ENCODE results near the gene SZT2. TPM values are rescaled to one million over a fixed set of nuclear protein-coding genes. Genes with fewer than 3 reads are reported as not detected.

The SZT2 gene
- total RNA-seq, 1 experiment from 2014 or later = 27.9 TPM

DNA sequence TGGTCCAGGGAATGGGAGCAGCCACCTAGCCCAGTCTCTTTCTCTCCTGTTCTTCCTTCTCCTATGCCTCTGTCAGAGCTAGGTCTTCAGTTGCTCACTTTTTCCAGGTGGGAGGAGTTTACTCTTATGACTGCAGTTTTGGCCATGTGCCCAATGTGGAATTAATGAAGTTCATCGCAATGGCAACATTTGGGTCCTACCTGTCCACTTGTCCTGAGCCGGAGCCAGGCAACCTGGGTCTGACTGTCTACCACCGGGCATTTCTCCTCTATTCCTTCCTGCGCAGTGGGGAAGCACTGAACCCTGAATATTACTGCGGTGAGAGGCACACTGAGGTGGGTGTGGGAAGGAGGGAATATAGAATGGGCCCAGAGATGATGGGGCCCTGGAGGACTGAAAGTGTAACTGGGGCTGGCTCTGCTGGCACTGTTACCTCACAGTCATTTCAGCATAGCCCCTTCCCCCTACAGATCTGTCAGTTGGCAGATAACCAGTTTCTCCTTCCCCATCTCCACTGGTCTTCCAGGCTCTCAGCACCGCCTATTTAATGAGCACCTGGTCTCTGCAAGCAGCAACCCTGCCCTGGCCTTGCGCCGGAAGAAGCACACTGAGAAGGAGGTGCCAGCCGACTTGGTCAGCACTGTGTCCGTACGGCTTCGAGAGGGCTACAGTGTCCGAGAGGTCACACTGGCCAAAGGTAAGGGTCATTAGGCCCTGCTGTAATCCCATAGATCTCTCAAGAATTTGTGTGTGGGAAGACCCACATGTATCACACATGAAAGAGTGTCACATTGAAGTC is 30.1 kb downstream of the SZT2 start:
- Histone ChIP-seq H3K27ac (ENCODE audit: low read depth, low read length, poor library complexity, severe bottlenecking) (no peak overlapping the region), H3K4me3 (ENCODE audit: low read depth, low read length, poor library complexity, severe bottlenecking) (no peak overlapping the region), H3K36me3 (ENCODE audit: insufficient read depth, low read length, poor library complexity, severe bottlenecking) (peaks cover 25% of the 10 kb centered on the region), H3K9me3 (ENCODE audit: low read depth, low read length, poor library complexity, severe bottlenecking) (no peaks in the 10 kb centered on the region), H3K4me1 (ENCODE audit: insufficient read depth, low read length, poor library complexity, severe bottlenecking) (no peaks in the 10 kb centered on the region), H3K27me3 (replicated peaks; ENCODE audit: insufficient read depth, low read depth, low read length, poor library complexity) (no peaks in the 10 kb centered on the region)
- BruUV-seq (replicated peaks) = no TSS peak
- DNase-seq (ENCODE audit: low spot score) = no peak
- ChIA-PET POLR2A (ENCODE audit: low non-redundant PET) (no interaction called here), CTCF (no interaction called here)
- no peak for TF ChIP-seq EZH2 (IDR thresholded peaks at IDR 0.05; ENCODE audit: borderline replicate concordance, low read depth, low read length, poor library complexity, severe bottlenecking)
- TF ChIP-seq, protein P1, sequence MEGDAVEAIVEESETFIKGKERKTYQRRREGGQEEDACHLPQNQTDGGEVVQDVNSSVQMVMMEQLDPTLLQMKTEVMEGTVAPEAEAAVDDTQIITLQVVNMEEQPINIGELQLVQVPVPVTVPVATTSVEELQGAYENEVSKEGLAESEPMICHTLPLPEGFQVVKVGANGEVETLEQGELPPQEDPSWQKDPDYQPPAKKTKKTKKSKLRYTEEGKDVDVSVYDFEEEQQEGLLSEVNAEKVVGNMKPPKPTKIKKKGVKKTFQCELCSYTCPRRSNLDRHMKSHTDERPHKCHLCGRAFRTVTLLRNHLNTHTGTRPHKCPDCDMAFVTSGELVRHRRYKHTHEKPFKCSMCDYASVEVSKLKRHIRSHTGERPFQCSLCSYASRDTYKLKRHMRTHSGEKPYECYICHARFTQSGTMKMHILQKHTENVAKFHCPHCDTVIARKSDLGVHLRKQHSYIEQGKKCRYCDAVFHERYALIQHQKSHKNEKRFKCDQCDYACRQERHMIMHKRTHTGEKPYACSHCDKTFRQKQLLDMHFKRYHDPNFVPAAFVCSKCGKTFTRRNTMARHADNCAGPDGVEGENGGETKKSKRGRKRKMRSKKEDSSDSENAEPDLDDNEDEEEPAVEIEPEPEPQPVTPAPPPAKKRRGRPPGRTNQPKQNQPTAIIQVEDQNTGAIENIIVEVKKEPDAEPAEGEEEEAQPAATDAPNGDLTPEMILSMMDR (conservative IDR thresholded peaks at IDR 0.05; ENCODE audit: low read depth, low read length) = no peak
- intact Hi-C loops (cut with micrococcal nuclease; ENCODE audit: unreplicated experiment) = no loop called here

GRCh38 chr1:43420874-43421273 is 31.2 kb downstream of the SZT2 start:
- ChIA-PET CTCF (no interaction called here), POLR2A (ENCODE audit: low non-redundant PET) (no interaction called here)
- TF ChIP-seq, protein P1 (conservative IDR thresholded peaks at IDR 0.05; ENCODE audit: low read depth, low read length) = no peak
- TF ChIP-seq EZH2 (IDR thresholded peaks at IDR 0.05; ENCODE audit: borderline replicate concordance, low read depth, low read length, poor library complexity, severe bottlenecking) = no peak
- no peaks in the 10 kb centered on the region for H3K27me3 ChIP-seq (replicated peaks; ENCODE audit: insufficient read depth, low read depth, low read length, poor library complexity)
- H3K9me3 ChIP-seq (ENCODE audit: low read depth, low read length, poor library complexity, severe bottlenecking) = no peaks in the 10 kb centered on the region
- DNase-seq (ENCODE audit: low spot score) = no peak
- H3K4me1 ChIP-seq (ENCODE audit: insufficient read depth, low read length, poor library complexity, severe bottlenecking) = no peaks in the 10 kb centered on the region
- peaks cover 25% of the 10 kb centered on the region for H3K36me3 ChIP-seq (ENCODE audit: insufficient read depth, low read length, poor library complexity, severe bottlenecking)
- no peak overlapping the region for H3K27ac ChIP-seq (ENCODE audit: low read depth, low read length, poor library complexity, severe bottlenecking)
- BruUV-seq (replicated peaks) = no TSS peak
- no peak overlapping the region for H3K4me3 ChIP-seq (ENCODE audit: low read depth, low read length, poor library complexity, severe bottlenecking)
- intact Hi-C loops (cut with micrococcal nuclease; ENCODE audit: unreplicated experiment) = no loop called here

DNA sequence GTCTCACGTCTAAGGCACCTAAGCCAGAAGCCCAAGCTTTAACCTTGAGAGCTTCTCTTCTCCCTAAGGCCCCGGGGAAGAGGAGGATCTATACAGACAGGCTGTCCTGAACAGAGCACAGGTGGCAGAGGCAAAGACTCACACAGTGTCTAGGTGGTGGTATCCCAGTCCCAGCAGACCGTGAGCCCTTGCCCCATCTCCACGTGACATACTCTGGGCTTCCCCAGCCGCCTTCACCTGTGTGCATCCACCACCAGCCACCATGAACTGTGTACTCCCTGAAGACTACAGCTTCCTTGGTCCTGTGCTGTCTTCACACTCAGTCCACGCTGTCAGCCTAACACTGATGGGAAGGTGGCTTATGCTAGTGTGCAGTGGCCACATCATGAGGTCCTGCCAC is 31.7 kb downstream of the SZT2 start:
- Histone ChIP-seq H3K27ac (ENCODE audit: low read depth, low read length, poor library complexity, severe bottlenecking) (no peak overlapping the region), H3K27me3 (replicated peaks; ENCODE audit: insufficient read depth, low read depth, low read length, poor library complexity) (no peaks in the 10 kb centered on the region), H3K9me3 (ENCODE audit: low read depth, low read length, poor library complexity, severe bottlenecking) (no peaks in the 10 kb centered on the region), H3K4me1 (ENCODE audit: insufficient read depth, low read length, poor library complexity, severe bottlenecking) (no peaks in the 10 kb centered on the region), H3K4me3 (ENCODE audit: low read depth, low read length, poor library complexity, severe bottlenecking) (no peak overlapping the region), H3K36me3 (ENCODE audit: insufficient read depth, low read length, poor library complexity, severe bottlenecking) (peaks cover 25% of the 10 kb centered on the region)
- ChIA-PET POLR2A (ENCODE audit: low non-redundant PET) (no interaction called here), CTCF (no interaction called here)
- BruUV-seq (replicated peaks) = no TSS peak
- intact Hi-C loops (cut with micrococcal nuclease; ENCODE audit: unreplicated experiment) = no loop called here
- DNase-seq (ENCODE audit: low spot score) = no peak
- no peak for TF ChIP-seq EZH2 (IDR thresholded peaks at IDR 0.05; ENCODE audit: borderline replicate concordance, low read depth, low read length, poor library complexity, severe bottlenecking)
- TF ChIP-seq, protein P1 (conservative IDR thresholded peaks at IDR 0.05; ENCODE audit: low read depth, low read length) = no peak
